ENCODE measurements around the gene PRLR.
A peak's percentile ranks its signal among the peaks of the same experiment; 100 is the strongest.

PRLR gene

DNA sequence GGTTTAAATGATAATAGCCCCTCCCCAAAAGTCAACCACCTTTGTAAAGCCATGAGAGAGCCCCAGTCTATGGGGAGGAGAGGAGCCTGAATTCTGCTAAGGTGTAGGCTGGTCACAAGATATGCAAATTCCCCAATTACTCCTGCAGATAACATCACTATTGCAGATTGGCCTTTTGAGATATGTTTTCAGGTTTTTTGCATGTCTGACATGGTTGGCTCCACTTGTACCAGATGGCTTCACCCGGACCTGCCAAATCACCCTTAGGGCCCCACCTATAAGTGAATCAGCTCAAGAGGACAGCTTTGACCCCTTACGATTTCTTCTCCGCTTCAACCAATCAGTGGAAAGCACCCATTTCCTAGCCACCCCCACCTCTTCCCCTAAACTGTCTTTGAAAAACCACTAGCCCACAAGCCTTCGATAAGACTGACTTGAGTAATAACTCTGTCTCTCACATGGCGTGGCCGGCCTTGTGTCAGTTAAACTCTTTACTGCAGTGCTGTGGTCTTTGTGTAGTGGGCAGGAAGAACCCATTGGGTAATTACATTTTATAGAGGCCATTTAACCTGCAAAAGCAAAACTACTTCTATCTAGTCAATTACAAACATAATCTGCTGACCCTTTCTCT lies 69.7 kb downstream of the PRLR start:
- DNase-seq (ENCODE audit: low read depth in 2 of 2): no peak

DNA sequence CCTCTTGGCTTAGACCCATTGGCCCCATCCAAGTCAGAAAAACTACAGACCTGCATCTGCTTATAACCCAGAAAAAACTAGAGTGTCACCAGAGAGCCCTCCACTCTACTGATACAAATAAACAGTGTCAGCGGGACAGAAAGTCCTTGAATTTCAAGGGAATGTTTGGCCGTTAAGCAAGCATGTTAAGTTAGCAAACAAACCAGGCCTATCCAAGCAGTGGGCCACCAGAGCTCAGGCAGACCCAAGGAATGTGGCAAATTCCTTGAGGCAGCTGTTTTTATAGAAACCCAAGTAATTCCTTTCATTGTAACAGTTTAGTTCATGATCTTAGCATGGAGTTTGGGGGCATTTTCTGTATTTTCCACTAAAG lies 70.9 kb downstream of the PRLR start:
- DNase-seq (ENCODE audit: low read depth in 2 of 2): no peak

DNA sequence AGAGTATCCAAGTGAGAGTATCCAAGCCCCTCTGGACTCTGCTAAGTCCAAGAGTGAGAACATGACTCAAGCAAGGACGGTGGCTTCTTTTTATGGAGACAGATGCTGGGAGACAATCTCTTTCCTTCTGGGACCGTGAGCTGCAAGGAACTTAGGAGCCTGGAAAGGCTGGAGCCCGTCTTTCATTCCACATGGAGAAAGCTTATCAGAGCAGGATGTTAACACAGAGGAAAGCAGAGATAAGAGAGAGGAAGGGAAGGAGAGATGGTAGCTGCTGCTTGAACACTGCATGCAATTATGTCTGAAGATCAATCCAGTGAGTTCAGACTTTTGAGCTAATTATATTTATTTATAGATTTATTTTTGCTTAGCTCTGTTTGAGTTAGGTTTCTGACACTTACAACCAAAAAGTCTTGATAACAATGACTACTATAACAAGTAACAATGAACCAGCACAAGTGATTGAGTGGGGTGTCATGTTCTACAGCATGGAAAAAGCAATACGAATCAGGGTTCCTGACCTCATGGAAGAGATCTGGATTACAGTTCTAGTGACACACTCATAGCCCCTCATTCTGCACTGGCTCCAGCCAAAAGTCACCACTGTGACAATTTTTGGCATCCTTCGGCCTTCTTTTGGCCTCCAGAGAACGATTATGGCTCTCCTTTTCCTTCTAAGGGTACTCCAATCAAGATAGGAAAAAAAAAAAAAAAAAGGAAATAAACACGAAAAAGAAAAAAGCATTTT lies 71.5 kb downstream of the PRLR start:
- no peak for DNase-seq (ENCODE audit: low read depth in 2 of 2)

DNA sequence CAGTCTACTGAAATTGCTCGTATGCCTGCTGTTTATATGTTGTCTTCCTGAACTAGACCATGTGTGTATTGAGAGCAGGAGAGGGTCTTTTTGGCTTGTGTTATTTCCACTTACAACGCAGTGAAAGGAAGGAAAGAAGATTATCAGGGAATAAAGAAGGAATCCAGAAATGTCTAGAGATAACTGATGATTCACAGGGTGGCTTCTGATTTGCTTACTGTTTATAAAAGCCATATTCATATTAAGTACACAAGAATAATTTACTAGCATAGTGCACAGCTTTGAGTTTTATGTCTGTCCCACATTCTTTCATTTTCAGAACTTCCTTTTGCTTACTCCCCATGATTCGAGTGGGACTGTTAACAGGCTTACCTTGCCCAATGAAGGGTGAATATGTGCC lies 72.1 kb downstream of the PRLR start:
- no peak for DNase-seq (ENCODE audit: low read depth in 2 of 2)

- no peak for DNase-seq (ENCODE audit: low read depth in 2 of 2)
These were observed 76.8 kb downstream of the PRLR start for GRCh38 chr5:35153375-35153932.

- no peak for DNase-seq (ENCODE audit: low read depth in 2 of 2)
These were observed 77.6 kb downstream of the PRLR start for GRCh38 chr5:35152733-35153132.

- DNase-seq (ENCODE audit: low read depth in 2 of 2): no peak
These were observed 79.0 kb downstream of the PRLR start for GRCh38 chr5:35151146-35151920.

- no peak for DNase-seq (ENCODE audit: low read depth in 2 of 2)
These were observed 81.2 kb downstream of the PRLR start for GRCh38 chr5:35149041-35149440.

- DNase-seq (ENCODE audit: low read depth in 2 of 2): no peak
These were observed 83.9 kb downstream of the PRLR start for GRCh38 chr5:35146406-35146805.

DNA sequence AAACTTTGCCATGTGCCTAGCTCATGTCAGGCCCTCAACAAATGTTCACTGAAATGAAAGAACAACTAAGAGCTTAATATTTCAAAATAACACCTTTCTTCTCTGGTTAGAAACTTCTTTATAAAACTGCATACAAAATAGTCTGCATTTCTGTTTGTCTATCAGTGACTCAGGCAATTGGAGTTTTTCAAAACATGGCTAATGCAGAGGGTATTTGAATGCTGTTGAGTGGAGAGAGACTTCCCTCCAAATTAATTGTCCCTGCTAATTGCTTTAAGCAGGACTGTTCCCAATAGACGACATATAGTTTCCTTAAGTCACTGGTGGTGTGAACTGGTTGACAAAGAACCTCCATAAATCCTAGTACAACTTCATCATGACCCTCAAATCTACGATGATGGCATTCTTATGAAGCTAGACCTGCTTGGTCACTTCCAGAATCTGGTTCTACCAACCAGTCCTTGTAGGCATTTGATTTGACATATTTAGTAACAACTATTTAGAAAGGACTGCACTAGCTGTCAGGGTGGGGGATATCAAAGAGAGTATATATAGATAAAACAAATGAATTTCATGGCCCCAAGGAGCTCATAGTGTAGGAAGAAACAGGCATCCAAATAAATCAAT lies 84.5 kb downstream of the PRLR start:
- no peak for DNase-seq (ENCODE audit: low read depth in 2 of 2)

- DNase-seq (ENCODE audit: low read depth in 2 of 2): no peak
These were observed 85.3 kb downstream of the PRLR start for GRCh38 chr5:35145012-35145411.

DNA sequence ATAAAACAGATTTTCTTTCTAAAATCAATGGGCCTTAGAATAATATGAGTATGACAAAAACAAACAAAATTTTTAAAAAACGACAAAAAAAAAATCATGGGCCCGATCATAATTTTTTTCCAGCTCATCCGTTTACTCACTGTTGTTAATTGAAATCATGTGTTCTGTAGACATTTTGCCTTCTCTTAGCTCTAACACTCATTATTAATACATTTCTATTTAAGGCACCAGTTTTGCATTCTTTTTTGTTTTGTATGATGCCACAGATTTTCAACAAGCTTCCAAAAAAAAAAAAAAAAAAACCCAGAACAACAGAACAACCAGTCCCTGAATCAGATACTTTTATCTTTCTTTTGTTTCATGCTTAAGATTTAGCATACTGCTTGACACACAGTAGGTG lies 86.4 kb downstream of the PRLR start:
- DNase-seq (ENCODE audit: low read depth in 2 of 2): no peak

DNA sequence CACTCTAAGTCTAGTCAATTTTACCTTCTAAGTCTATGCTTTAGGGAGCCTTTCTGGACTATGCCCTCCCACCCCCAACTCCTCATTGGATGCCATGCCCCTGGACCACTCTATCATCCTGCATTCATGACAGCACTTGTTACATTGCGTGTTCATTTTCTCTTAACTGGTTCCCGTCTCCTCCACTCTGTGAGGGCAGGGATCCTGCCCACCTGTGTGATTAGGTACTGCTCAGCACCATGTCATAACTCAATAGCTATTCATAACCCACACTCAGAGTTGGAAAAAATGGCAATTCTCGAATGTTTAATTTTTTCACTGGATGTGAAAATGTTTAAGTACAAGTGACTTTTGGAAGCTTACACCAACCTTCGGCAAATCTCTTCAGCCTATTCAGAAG lies 88.5 kb downstream of the PRLR start:
- no peak for DNase-seq (ENCODE audit: low read depth in 2 of 2)

DNA sequence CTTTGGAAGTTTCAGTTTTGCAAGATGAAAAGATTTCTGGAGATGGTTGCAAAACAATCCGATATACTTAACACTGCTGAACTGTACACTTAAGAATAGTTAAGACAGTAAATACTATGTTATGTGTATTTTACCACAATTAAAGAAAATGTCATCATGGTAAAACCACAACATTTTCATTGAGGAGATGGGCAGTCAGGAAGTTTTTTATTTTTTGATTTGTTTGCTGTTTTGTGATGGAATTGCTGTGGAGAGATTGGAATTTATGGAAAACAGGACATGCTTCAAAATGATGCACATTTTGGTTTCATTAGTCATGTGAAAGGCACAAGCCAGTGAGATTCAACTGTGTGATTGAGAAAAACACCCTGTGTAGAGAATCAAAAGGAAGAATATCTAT lies 92.1 kb downstream of the PRLR start:
- no peak for DNase-seq (ENCODE audit: low read depth in 2 of 2)

DNA sequence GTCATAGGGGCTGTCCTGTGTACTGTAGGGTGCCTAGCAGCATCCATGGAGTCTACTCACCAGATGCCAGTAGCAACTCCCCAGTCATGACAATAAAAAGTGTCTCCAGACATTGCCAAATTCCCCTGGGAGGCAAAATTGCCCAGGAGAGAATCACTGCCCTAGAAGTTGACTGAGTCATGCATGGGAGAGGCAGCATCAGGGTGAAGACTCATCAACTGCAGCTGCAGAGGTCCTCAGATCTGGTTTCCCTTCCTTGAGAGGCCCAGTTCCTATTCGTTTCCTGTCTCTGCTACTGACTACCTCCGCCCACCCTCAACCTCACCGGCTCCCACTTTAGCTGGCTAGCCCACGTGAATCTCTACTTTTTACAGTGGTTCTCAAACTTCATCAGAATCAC lies 93.9 kb downstream of the PRLR start:
- DNase-seq (ENCODE audit: low read depth in 2 of 2): no peak

- DNase-seq (ENCODE audit: low read depth in 2 of 2): no peak
These were observed 95.0 kb downstream of the PRLR start for GRCh38 chr5:35135239-35135700.

DNA sequence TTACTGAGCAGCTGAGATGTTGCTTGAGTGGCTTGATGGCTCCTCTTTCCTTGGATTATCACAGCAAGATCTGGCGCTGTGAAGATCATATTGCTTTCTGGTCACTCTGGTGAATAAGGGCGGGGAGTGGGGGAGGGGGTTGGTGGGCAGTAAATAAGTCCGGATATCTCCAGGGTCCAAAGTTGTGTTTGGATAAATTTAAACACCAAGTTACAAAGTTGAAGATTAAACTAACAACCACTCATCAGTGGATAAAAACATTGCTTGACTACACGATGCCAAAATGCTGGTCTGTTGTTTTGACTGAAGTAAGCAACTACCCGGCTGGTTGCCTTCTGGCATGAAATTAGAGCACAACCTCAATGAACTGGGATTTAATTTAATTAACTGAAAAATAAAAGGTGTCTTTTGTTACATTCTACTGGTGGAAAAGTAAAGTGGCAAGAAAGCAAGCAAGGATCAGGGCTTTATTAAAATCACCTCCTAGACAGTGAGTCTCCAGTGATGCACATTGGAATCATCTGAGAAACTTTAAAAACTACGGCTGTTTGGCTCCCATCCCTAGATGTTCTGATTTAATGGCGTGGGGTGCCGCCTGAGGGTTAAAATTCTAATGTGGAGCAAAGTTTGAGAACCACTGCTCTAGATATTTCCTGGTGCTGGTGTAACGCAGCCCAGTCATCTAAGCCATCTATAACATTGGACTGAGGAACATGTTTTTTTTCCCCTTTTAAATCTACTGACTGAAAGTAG lies 95.8 kb downstream of the PRLR start:
- DNase-seq (ENCODE audit: low read depth in 2 of 2): no peak

DNA sequence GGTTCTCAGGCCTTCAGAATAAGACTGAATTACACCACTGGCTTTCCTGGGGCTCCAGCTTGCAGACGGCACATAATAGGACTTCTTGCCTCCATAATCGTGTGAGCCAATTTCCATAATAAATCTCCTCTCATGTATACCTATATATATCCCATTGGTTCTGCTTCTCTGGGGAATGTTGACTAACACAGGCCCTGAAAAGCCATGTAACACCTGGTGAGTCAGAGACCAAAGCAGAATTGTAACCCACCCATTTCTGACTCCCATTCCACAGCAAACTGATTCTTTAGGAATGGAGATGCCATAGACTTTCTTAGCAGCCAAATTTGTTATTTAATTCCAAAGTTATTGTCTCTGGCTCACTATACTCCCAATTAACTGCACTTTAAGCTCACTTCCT lies 97.1 kb downstream of the PRLR start:
- DNase-seq (ENCODE audit: low read depth in 2 of 2): no peak

- no peak for DNase-seq (ENCODE audit: low read depth in 2 of 2)
These were observed 98.6 kb downstream of the PRLR start for GRCh38 chr5:35131723-35132122.

- DNase-seq (ENCODE audit: low read depth in 2 of 2): peak in 1 of 2 donors; percentile 4
These were observed 100.3 kb downstream of the PRLR start for GRCh38 chr5:35129921-35130485.

DNA sequence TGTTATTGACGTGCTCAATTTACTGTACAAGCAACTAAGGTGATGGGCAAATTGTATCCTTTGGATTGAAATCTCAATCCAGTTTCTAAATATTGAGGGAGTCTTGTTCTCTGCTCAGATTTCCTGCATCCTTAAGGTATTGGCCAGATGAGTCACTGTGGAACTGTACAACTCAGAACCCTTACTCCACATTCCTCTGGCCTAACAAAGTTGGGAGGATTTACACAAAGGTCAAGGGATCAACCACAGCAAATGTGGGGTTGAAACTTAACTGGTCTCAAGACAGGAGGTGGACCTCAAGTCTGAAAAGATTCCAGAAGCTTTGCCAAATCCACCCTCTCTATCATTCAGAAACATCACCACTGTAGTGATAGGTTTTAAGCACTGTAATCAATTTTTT lies 101.0 kb downstream of the PRLR start:
- DNase-seq (ENCODE audit: low read depth in 2 of 2): no peak
